Measurements from ENCODE around the gene TBC1D22A.

- TF ChIP-seq CTCF (IDR thresholded peaks at IDR 0.05) (no peak), POLR2A (IDR thresholded peaks at IDR 0.05) (no peak)
These were observed 437.5 kb downstream of the TBC1D22A start for GRCh38 chr22:47199979-47200272.
